Liver (tissue), 3 donors: ENCODE measurements around the gene ADA.

ENCODE experiments used
- CTCF ChIP-seq: fragments of 150-350 bp; IDR thresholded peaks from 2 replicates; pipeline ENCODE4 v1.5.1; 2017; ENCODE audit warnings: improper control_type of control experiment, low read depth, low read length; ENCODE audit not compliant: missing input control
- FOXA1 ChIP-seq: IDR thresholded peaks from 2 replicates; pipeline ENCODE4 v1.6.1; 2016; ENCODE audit warnings: antibody characterized with exemption
- HNF4G ChIP-seq: IDR thresholded peaks from 2 replicates; pipeline ENCODE4 v1.6.1; 2016; ENCODE audit warnings: antibody characterized with exemption
- MAX ChIP-seq: IDR thresholded peaks from 2 replicates; pipeline ENCODE4 v1.6.1; 2016; ENCODE audit warnings: antibody characterized with exemption
- RAD21 ChIP-seq, 2 donors: IDR thresholded peaks; 2 replicates each; pipeline ENCODE4 v1.6.1; 2016; ENCODE audit warnings: antibody characterized with exemption in 2 of 2, mild to moderate bottlenecking in 2 of 2
- SP1 ChIP-seq: IDR thresholded peaks from 2 replicates; pipeline ENCODE4 v1.6.1; 2018; ENCODE audit warnings: antibody characterized with exemption, mild to moderate bottlenecking
- TAF1 ChIP-seq: conservative IDR thresholded peaks from 2 replicates; pipeline ENCODE4 v1.6.1; 2016; ENCODE audit warnings: antibody characterized with exemption, mild to moderate bottlenecking
- TF ChIP-seq, protein P1 (sequence below): IDR thresholded peaks from 2 replicates; pipeline ENCODE4 v1.6.1; 2016; ENCODE audit warnings: antibody characterized with exemption, mild to moderate bottlenecking
- TF ChIP-seq, protein P2 (sequence below): IDR thresholded peaks from 2 replicates; pipeline ENCODE4 v1.6.1; 2016; ENCODE audit warnings: antibody characterized with exemption
- donor health status: healthy.
- donor health status: healthy.

GRCh38 chr20:44599715-44600114, 51.8 kb downstream of the ADA start:
- TF ChIP-seq HNF4G (no peak), CTCF (no peak), SP1 (no peak), RAD21 (IDR thresholded peaks at IDR 0.05) (no peak), TAF1 (no peak), MAX (no peak), FOXA1 (no peak)
- TF ChIP-seq, protein P1, sequence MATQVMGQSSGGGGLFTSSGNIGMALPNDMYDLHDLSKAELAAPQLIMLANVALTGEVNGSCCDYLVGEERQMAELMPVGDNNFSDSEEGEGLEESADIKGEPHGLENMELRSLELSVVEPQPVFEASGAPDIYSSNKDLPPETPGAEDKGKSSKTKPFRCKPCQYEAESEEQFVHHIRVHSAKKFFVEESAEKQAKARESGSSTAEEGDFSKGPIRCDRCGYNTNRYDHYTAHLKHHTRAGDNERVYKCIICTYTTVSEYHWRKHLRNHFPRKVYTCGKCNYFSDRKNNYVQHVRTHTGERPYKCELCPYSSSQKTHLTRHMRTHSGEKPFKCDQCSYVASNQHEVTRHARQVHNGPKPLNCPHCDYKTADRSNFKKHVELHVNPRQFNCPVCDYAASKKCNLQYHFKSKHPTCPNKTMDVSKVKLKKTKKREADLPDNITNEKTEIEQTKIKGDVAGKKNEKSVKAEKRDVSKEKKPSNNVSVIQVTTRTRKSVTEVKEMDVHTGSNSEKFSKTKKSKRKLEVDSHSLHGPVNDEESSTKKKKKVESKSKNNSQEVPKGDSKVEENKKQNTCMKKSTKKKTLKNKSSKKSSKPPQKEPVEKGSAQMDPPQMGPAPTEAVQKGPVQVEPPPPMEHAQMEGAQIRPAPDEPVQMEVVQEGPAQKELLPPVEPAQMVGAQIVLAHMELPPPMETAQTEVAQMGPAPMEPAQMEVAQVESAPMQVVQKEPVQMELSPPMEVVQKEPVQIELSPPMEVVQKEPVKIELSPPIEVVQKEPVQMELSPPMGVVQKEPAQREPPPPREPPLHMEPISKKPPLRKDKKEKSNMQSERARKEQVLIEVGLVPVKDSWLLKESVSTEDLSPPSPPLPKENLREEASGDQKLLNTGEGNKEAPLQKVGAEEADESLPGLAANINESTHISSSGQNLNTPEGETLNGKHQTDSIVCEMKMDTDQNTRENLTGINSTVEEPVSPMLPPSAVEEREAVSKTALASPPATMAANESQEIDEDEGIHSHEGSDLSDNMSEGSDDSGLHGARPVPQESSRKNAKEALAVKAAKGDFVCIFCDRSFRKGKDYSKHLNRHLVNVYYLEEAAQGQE: no peak
- TF ChIP-seq, protein P2, sequence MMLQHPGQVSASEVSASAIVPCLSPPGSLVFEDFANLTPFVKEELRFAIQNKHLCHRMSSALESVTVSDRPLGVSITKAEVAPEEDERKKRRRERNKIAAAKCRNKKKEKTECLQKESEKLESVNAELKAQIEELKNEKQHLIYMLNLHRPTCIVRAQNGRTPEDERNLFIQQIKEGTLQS: no peak
